Thyroid gland (tissue), 4 donors: Measurements from ENCODE around the gene USP5.

ENCODE experiments used
- POLR2A ChIP-seq, 2 donors: fragments of 450-650 bp; IDR thresholded peaks; one replicate each; pipeline ENCODE4 v1.6.1; 2017; ENCODE audit warnings: antibody characterized with exemption in 2 of 2, mild to moderate bottlenecking in 2 of 2, moderate library complexity in 1 of 2
- TF ChIP-seq, protein P1 (sequence below), 6 experiments: fragments of 200-600 bp in 3 of 6; fragments of 450-650 bp in 3 of 6; sonication (generic) in 3 of 6; IDR thresholded peaks; one replicate each; pipeline ENCODE4 v1.5.1; 2016 to 2019; ENCODE audit warnings: antibody characterized with exemption in 6 of 6, mild to moderate bottlenecking in 2 of 6, inconsistent platforms in 1 of 6, moderate library complexity in 1 of 6

DNA sequence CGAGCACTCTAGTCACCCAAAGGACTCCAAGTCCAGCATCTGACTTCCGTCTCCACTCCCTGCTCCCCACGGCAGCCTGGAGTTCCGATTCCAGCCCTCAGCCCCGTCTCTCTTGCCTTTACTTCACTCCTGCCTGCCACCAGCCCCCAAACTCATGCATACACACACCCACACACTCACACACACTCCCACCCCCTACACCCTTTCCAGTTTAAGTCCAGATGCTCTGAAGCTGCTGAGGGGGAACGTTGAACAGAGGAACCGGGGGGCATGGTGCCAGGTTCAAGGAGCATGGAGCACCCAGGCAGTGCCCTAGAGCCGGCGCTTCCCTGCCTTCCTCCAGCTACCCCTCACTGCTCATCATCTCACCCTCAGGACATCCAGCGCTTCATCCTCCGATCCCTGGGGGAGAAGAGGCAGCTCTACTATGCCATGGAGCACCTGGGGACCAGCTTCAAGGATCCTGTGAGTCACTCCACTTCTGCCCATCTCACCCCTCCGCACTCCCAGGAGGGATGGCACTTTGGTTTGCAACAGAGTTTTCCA, 20.4 kb upstream of the USP5 start:
- TF ChIP-seq, protein P1, sequence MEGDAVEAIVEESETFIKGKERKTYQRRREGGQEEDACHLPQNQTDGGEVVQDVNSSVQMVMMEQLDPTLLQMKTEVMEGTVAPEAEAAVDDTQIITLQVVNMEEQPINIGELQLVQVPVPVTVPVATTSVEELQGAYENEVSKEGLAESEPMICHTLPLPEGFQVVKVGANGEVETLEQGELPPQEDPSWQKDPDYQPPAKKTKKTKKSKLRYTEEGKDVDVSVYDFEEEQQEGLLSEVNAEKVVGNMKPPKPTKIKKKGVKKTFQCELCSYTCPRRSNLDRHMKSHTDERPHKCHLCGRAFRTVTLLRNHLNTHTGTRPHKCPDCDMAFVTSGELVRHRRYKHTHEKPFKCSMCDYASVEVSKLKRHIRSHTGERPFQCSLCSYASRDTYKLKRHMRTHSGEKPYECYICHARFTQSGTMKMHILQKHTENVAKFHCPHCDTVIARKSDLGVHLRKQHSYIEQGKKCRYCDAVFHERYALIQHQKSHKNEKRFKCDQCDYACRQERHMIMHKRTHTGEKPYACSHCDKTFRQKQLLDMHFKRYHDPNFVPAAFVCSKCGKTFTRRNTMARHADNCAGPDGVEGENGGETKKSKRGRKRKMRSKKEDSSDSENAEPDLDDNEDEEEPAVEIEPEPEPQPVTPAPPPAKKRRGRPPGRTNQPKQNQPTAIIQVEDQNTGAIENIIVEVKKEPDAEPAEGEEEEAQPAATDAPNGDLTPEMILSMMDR (IDR thresholded peaks at IDR 0.05), result no peak
- no peak for TF ChIP-seq POLR2A (IDR thresholded peaks at IDR 0.05)
